Prostate gland (tissue), 2 donors: ENCODE data around the gene PSMF1.

Experiments used
- POLR2A ChIP-seq: fragments of 450-650 bp; IDR thresholded peaks from one replicate; pipeline ENCODE4 v1.6.1; 2016; ENCODE audit warnings: antibody characterized with exemption, mild to moderate bottlenecking
- TF ChIP-seq, protein P1 (sequence below), 4 experiments: fragments of 200-600 bp in 2 of 4; fragments of 450-650 bp in 2 of 4; sonication (generic) in 2 of 4; IDR thresholded peaks; 1 replicate in 3 of 4; 2 replicates in 1 of 4; pipeline ENCODE4 v1.5.1; 2016 to 2019; ENCODE audit warnings: antibody characterized with exemption in 4 of 4, mild to moderate bottlenecking in 2 of 4, moderate library complexity in 2 of 4

DNA sequence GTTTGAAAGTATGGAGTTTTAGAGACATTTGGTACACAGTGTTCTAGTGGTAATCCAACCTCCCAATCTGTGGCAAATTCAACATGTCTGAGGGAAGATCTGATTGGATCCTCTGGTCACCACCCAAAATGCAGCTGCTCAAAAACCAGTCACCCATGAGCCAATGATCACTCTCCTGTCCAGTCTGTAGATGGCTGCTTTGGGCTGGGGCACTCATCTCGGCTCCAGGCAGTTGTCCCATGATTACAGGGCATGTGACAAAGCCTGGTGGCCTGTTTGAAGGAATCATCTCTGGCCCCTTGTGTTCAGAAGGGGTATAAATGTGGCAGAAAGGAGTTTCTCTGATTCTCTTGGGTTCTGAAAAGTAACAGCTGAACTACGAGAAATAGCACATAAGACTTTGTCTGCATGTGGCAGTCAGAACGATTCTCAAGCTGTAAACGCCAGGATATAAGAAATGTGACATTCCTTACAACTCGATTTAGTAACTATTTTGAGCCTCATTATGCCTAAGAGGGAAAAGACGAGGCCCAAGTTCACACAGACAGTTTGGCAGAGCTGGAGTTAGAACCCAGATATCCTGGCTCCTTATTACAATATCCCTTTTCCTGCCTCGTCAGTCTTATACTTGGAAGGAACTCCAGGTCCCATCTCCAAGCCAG, 80.9 kb downstream of the PSMF1 start:
- no peak for TF ChIP-seq POLR2A
- TF ChIP-seq, protein P1, sequence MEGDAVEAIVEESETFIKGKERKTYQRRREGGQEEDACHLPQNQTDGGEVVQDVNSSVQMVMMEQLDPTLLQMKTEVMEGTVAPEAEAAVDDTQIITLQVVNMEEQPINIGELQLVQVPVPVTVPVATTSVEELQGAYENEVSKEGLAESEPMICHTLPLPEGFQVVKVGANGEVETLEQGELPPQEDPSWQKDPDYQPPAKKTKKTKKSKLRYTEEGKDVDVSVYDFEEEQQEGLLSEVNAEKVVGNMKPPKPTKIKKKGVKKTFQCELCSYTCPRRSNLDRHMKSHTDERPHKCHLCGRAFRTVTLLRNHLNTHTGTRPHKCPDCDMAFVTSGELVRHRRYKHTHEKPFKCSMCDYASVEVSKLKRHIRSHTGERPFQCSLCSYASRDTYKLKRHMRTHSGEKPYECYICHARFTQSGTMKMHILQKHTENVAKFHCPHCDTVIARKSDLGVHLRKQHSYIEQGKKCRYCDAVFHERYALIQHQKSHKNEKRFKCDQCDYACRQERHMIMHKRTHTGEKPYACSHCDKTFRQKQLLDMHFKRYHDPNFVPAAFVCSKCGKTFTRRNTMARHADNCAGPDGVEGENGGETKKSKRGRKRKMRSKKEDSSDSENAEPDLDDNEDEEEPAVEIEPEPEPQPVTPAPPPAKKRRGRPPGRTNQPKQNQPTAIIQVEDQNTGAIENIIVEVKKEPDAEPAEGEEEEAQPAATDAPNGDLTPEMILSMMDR (IDR thresholded peaks at IDR 0.05): no peak
